ENCODE measurements around the gene SDK2.
"Not testable (repeated sequence)": the region's sequence is repeated elsewhere in the genome, so short reads cannot be mapped to it uniquely, and the experiment has no call there.

The SDK2 gene

DNA sequence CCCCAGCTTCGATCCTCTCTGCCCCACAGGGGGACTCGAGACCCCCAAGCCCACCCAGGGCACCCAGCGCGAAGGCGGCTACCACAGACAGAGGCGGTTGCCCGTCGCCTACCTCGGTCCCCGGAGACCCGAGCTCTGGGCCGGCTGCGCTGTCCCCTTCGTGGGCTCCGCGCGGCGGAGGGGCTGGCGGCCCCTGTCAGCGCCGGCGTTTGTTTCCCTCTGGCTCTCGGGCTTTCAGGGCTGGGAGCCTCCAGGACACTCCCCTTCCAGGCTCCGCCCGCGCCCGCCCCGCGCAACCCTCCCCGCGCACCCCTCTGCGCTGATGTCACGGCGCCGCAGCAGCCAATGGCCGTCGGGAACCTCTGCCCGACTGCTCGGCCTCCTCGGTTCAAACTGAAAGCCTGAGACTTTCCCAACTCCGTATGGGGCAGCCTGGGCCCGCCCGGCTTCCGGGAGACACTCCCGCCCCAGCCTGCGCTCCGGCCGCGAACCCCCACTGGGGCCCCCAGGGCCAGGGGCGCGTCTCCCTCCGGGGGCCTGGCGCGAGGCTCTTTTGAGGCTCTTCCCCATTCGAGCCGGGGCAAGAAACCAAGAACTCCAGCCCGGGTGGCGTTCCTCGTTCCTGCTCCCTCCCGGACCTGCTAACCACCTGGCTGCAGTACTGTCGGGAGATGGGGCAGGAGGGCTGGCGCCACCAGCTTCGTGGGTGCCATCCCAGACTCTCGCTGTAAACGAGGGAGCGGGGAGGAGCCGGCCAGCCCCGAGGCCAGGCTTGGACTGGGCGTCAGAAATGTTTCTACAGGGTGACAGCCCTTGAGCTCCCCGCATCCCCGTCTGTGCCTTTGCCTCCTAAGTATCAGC lies 332.2 kb downstream of the SDK2 start, which contains the start of gene CDC42EP4:
Gene CDC42EP4 (minus strand): TSS at position 221 of the 861 bp plus-strand sequence. CDS start 25,501 bp downstream, outside the sequence.
- DNase-seq, result peak; percentile 84 to 86

DNA sequence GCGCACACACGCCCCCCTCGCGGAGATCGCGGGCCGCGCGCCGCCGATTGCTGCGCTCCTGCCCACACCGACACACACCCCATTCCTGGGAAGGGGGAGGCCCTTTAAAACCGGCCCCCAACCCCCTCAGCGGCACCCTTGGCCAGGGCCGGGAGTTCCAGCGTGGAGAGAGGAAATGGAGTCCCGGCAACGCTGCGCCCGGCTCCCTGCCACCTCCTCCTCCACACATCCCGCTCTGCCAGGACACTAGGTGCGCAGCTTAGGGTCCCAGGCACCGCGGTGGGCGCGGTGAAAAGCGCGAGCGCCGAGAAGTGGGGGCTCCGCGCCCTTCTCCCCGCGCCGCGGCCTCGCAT lies 332.8 kb downstream of the SDK2 start:
- no peak for DNase-seq

DNA sequence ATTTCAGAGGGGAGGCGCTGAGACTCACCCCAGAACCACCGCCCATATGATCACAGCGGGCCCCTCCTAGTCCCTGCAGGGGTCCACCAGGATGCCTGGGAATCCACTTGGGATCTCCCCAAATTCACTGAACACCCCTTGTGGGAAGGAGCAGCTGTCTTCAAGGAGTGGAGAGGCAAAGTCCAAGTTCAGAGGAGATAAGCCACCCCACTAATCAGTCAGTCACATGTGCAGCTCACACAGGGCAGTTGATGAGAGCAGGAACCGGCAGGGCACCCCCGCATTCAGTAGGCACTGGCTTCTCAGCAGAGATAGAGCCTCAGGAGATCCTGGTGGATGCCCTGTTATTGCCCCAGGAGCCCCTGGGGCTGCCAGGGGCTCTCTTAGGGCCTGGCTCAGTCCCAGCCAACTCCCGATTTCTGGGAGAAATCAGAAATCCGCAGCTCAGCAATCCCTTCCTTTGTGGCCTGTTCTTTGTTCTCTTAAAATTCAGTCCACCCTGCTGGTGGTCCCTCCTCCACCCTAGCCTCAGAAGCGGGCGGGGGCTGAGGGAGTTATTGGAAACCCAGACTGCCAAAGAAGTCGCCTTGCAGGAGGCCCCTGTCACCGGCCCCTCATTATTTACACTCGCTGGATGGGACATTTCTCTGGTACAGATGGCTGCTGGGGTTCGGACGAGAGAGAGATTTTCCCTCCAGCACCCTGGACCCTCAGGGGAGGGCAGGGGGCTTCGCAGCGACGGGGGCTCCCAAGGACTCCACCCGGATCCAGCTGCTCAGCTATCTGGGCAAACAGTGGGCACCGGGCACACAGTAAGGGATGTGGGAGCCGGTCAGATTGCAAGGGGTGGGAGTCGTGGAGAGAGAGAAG lies 334.3 kb downstream of the SDK2 start:
- DNase-seq, result no peak

DNA sequence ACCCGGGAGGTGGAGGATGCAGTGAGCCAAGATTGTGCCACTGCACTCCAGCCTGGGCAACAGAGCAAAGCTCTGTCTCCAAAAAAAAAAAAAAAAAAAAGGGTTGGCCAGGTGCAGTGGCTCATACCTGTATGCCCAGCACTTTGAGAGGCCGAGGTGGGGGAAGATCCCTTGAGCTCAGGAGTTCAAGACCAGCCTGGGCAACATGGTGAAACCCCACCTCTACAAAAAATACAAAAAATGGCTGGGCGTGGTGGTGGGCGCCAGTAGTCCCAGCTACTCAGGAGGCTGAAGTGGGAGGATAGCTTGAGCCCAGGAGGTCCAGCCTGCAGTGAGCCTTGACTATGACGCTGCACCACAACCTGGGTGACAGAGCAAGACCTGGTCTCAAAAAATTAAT lies 335.3 kb downstream of the SDK2 start:
- DNase-seq, result not testable (repeated sequence)

DNA sequence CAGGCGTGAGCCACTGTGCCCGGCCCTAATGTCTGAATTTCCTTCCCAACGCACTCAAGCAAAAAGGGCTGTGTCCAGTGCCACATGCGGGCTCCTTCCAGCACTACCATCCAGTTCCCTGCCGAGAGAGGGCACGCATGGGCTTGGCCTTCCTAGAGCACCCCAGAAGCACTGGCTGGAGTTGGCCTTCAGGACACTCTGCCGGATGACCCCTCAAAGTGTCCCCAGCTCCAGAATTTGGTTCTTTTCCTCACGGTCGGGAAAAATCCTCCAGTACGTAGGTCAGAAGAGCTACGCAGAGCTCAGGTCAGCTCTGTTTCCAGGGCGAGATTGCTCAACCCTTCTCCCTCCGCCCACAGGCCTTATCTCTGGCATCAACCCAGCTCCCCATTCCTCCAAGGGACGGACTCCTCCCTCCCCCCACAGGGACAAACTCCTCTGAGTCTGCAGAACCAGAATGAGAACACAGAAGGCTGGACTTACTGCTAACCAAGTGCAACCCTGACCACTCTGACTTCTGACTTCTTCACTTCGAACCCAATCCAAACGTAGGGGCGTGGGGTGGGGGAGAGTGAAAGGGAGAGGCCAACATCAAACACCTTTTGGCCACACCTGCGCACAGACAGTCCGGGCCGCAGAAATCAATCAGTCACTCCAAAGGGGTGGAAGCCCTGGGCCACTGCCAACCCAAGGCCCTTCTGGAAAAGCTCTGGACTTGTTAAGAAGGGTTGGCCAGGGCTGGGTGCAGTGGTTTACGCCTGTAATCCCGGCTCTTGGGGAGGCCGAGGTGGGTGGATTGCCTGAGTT lies 336.0 kb downstream of the SDK2 start:
- no peak for DNase-seq

DNA sequence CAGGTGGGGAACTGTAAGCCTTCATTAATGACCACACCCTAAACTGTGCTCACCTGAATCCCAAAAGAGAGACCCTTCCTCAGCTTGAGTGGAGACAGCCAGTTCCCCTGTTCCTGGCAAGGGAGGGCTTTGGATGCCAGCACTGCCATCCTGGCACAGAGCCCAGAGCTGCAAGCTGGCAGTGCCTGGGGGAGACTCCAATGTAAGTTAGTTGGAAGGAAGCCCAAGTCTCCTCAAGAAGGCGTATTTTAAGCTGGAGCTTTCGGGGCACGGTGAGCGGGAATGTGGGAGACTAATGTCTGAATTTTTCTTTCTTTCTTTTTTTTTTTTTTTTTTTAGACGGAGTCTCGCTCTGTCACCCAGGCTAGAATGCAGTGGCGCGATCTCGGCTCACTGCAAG lies 337.1 kb downstream of the SDK2 start:
- DNase-seq, result no peak

DNA sequence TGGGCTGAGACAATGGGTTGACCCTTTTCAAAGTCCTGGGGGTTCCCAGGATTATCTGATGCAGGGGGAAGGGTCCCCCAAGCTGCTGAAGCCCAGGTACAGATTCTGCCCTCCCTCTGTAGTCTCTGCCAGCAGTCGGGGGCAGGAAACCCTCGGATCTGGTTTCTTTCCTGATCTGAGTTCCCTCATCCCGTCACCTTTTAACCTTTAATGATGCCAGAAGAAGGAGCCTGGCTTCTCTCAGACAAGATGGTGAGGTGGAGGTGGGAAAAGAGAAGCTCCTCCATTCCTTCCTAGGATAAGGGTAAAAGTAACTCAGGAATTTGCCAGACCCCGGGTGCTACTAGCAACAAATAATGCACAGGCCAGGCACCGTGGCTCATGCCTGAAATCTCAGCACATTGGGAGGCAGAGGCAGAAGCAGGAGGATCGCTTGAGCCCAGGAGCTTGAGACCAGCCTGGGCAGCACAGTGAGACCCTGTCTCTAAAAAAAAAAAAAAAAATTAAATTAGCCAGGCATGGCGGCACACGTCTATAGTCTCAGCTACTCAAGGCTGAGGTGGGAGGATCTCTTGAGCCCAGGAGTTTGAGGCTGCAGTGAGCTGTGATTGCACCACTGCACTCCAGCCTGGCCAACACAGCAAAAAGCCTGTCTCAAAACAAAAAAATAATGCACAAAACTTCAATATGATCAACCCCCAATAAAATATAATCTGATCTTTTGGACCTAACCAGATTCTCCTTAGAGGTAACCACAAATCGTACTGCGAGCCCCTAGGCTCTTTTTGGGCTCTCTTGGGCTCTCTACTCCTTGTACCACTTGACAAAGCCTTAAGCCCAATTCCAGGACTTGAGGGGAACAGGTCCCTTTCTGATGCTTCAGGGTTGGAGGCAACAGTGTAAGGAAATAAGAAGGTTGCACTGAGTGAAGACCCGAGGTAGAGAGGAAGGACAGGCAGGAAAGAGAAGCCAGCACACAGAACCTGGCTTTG lies 338.1 kb downstream of the SDK2 start:
- DNase-seq, result no peak

DNA sequence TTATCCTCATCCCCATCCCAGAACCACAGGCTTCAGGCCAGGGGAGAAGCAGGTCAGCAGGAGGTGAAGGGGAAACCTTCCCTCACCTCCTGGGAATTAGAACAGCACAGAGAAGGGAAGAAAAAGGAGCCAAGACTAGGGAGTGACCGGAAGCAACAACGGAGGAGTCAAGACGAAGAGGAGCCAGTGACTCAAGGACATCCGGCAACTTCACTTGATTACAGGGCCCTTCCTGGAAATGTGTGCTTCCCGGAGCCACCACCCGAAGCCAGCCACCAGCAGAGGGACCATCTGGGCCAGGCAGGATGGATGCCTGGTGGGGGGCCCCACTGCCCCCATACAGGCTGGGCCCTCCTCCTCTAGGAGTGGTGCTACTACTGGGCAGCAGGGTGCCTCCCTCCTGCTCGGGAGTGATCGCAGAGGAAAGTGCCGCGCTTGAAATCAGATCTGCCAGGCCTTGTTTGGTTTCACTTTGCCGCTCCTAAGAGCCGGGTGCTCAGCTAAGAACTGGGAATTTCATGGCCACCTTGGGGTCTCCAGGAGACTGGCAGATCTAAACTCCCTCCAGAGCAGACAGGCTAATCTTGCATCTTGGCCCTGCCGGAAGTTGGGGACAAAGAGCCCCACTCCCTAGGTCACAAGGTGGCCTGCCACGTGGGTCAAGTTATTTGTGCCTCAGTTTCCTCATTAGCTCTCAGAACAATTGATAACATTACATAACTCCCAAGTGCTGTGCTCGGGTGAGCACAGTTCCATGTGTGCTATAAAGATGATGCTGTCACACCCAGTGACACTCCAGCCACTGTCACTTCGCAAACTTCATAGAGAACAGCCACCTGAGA lies 339.1 kb downstream of the SDK2 start:
- peak; percentile 73 to 88 for DNase-seq

DNA sequence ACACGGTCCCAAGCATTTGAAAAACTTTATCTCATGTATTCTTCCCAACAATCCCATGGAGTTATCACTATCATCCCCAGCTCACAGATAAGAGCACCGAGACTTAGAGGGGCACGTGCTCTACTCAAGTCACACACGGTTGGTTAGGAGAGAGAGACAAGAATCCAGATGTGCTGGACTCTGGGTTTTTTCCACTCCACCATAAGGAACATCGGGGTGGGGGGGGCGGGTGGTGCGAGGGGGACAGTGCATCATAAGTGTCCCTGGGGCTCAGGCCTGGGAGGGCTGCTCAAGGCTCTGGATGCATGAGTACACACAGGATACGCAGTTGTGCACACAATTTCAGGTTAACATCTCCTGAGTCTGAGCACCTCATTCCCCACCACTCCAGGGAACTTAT lies 339.8 kb downstream of the SDK2 start:
- DNase-seq, result no peak

DNA sequence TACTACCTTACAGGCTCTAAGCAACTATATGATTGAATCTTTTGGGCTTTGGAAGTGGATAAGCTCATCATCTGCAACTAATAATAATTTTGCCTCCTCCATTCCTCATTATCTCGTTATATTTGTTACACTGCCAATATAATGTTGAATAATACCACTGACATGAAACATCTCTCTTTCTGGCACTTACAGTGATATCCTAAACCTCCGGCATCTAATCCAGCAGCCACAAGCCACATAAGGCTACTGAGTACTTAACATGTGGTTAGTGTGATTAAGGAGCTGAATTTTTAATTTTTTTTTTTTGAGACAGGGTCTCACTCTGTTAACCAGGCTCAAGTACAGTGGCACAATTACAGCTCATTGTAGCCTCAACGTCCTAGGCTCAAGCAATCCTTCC lies 342.1 kb downstream of the SDK2 start:
- no peak for DNase-seq

DNA sequence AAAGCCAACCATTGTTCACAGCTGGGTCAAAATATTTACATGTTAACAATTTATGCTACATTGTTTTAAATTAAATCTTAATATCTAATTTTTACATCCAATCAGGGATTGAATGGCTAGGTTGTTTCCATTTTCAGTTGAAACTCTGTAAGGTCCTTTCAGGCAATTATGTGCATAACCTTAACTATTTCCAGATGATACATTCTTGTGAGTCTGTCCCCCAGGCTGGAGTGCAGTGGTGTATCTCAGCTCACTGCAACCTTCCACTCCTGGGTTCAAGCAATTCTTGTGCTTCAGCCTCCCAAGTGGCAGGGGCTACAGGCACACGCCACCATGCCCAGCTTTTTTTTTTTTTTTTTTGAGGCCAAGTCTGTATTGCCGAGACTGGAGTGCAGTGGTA lies 342.9 kb downstream of the SDK2 start:
- no peak for DNase-seq

DNA sequence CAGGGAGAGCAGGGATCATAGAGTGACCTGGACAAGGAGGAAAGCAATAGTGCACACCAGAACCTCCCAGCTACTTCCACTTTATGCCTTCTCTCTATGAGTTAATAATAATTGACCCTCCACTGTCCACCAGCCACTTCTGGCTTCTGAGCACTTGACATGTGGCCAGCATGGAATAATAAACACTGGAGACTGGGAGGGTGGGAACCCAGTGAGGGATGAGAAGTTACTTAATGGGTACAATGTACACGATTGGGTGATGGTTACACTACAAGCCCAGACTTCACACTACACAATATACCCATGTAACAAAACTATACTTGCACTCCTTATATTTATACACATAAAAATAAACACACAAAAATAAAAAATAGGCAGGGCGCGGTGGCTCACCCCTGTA lies 343.9 kb downstream of the SDK2 start:
- no peak for DNase-seq

DNA sequence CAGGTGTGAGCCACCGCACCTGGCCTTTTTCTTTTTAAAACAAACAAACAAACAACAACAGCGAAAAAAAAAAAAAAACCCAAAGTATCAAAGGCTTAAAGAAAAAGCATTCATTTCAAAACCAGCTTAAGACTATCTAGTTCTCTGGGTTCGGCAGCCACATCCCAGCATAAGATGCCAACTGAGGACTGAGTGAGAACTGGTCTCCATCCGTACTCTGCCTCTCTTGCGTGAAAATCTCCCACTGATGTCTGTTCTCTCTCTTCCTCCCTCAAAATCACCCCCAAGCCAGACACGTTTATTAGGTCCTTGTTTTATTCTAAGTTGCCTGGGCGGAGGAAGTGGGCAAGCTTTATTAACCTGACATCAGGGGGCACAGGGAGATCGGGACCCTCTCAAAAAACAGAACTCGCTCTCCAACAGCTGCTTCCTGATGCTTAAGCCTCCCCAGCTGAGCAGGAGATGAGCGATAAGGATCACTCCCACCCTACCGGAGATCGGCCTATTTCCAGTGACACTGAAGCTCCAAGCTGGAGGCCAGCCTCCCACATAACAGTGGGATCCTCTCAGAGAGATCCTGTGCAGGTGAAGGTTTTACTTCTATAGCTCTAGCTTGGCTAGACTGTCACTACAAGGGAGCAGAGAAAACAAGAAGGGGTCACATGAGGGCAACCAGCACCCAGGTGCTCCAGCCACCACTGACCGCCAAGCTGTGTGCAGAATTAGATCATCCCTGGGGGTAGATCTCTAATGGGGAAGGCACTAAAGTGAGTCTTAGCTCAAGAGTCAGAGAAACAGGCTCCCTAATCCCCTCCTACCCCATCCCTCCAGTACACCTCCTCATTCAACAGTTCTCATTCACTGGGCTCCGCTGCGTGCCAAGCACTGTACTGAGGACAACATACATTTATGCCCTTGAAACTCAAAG lies 346.0 kb downstream of the SDK2 start:
- DNase-seq, result no peak

DNA sequence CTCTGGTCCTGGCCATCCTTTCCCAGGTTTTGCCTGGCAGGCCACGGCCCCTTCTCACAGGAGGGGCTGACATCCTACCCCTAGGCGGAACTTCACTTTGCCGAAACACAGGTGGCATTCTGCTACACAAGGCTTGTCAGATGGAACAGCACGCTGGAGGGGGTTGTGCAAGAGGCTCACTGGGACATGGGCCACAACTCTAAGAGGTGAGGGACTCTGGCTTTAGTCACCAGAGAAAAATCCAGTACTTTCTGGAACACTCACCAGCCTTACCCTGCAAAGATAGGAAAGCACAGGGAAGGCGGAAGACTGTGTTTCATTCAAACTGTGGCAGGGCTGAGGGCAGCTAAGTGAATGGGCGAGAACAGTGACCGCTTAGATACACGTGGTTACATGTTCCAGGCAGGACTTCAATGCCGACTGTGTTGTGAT lies 350.7 kb downstream of the SDK2 start:
- peak; percentile 23 to 48 for DNase-seq

DNA sequence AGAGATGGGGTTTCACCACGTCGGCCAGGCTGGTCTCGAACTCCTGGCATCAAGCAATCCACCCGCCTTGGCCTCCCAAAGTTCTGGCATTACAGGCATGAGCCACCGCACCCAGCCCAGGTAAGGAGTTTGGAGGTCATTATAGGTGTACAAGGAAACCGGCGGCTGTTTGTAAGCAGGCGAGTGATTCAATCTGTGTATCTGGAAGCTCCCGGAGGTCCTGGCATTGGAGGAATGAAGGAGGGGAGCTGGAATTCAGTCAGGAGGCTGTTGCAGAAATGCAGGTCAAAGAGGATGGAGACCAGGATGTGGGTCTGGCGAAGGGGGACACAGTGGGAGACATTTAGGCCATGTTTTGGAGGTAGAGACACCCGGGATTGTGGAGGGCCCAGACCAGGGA lies 351.2 kb downstream of the SDK2 start:
- no peak for DNase-seq

DNA sequence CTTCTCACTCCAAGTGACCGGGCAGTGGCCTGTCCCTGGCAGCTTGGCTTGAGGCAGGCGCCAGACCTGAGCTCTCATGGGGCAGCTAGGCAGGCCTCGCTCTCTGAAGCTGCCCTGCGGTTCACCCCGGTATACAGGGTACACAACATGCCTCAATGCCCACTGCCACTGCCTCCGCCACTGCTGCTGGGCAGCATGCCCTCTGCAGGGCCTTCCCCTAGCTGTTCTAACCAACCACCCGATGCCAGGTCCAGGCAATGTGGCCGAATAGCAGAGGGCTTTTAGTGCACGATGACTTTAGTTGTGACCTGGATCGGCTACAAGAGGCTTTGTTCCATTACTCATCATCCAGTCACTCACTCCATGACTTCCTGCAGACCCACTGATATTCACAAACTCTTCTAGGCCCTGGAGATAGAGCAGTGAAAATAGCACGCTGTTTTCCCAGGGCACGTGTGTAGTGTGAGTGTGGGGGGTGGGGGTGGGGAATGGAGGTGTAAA lies 352.2 kb downstream of the SDK2 start:
- peak; percentile 28 to 68 for DNase-seq

DNA sequence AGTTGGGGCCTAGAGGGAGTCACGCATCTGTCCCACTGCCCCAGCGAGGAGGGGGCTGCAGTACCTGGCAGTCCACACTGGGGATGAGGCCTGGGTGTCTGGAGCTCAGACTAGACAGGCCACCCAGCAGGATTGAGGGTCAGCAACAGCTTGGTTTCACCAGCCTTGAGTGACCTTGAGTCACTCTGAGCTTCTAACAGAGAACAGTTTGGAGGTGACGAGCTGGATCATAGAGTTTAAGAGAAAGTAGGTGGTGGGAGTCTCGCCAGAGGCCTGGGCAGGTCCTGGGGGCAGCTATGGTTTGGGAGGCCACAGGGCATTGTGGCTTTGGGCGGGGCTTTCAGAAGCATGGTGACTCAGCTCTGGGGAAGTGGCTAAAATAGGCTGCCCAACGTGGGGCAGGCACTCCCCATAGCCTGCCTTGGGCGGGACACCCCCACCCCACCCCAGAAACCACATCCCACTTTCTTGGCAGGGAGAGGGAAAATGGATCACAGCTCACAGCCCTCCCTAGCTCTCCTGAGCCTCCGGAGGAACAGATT lies 352.9 kb downstream of the SDK2 start:
- DNase-seq, result peak in 1 of 2 experiments; percentile 73

DNA sequence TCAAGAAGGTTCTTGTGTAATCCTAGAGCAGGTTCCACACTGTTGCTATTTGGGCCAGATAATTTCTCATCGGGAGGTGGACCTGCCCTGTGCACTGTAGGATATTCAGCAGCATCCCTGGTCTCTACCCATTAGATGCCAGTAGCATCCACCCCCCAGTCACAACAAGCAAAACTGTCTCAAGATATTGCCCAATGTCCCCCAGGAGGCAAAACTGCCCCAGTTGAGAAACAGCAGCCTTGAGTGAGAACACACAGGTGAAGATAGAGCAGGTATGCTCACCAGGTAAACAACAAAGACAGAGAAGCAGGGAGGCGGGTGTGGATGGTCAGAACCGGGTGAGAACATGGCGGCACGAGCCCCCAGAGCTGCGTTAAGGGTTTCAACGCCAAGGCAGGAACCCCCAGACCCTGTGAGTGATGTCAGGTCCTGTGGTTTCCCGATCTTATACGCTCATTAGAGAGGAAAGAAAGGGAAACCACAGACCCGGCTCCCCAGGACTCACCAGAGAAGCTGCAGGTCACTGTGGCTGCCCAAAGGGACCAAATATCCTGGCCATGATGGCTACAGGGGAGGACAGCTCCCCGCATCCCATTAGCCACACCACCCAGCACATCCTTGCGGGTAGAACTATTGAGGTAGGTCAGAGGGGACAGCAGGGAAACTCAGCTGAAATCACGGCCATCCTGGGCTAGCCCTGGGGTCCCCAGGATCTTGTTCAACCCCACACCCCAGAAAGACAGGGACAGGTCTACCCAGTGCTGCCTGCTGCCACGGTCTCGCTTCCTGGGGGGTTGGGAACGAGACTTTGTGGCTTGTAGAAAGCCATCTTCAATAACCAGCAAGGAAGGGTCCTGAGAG lies 353.6 kb downstream of the SDK2 start:
- DNase-seq, result no peak

Data from SW 1271 (cell line).